IPS-18a (cell line): ENCODE data around the gene LATS2.

ENCODE experiments used
- H3K27ac ChIP-seq: one replicate; pipeline ENCODE4 v1.5.1; 2013; ENCODE audit warnings: low read length
- H3K27me3 ChIP-seq: one replicate; pipeline ENCODE4 v1.6.1; 2013; ENCODE audit warnings: mild to moderate bottlenecking, low read length; ENCODE audit not compliant: control insufficient read depth, insufficient read depth
- H3K36me3 ChIP-seq: one replicate; pipeline ENCODE4 v1.6.1; 2013; ENCODE audit warnings: low read depth, low read length; ENCODE audit not compliant: control insufficient read depth
- H3K4me1 ChIP-seq: one replicate; pipeline ENCODE4 v1.6.1; 2013; ENCODE audit warnings: low read depth, low read length; ENCODE audit not compliant: control insufficient read depth
- H3K4me3 ChIP-seq: one replicate; pipeline ENCODE4 v1.5.1; 2013; ENCODE audit warnings: low read length
- H3K9ac ChIP-seq: one replicate; pipeline ENCODE4 v1.6.1; 2013; ENCODE audit warnings: mild to moderate bottlenecking, low read length, moderate library complexity
- H3K9me3 ChIP-seq: one replicate; pipeline ENCODE4 v1.6.1; 2013; ENCODE audit warnings: low read depth, low read length; ENCODE audit not compliant: control insufficient read depth

Gene LATS2

GRCh38 chr13:21040120-21040826 is 21.1 kb downstream of the LATS2 start:
- Histone ChIP-seq H3K36me3 (peaks cover 32% of the 10 kb centered on the region), H3K27ac (no peak overlapping the region), H3K9ac (no peak overlapping the region), H3K9me3 (no peaks in the 10 kb centered on the region), H3K4me1 (peaks cover 9% of the 10 kb centered on the region), H3K27me3 (no peaks in the 10 kb centered on the region), H3K4me3 (no peak overlapping the region)

- peaks cover 22% of the 10 kb centered on the region for H3K36me3 ChIP-seq
- no peak overlapping the region for H3K4me3 ChIP-seq
- no peak overlapping the region for H3K27ac ChIP-seq
- peaks cover 16% of the 10 kb centered on the region for H3K4me1 ChIP-seq
- no peaks in the 10 kb centered on the region for H3K27me3 ChIP-seq
- no peak overlapping the region for H3K9ac ChIP-seq
- H3K9me3 ChIP-seq: no peaks in the 10 kb centered on the region
Measured at GRCh38 chr13:21039097-21039800, 22.1 kb downstream of the LATS2 start.

- H3K4me1 ChIP-seq: peaks cover 16% of the 10 kb centered on the region
- no peak overlapping the region for H3K4me3 ChIP-seq
- no peaks in the 10 kb centered on the region for H3K9me3 ChIP-seq
- no peak overlapping the region for H3K27ac ChIP-seq
- no peak overlapping the region for H3K9ac ChIP-seq
- H3K36me3 ChIP-seq: peaks cover 9% of the 10 kb centered on the region
- H3K27me3 ChIP-seq: no peaks in the 10 kb centered on the region
Measured at GRCh38 chr13:21037656-21038055, 23.7 kb downstream of the LATS2 start.

- Histone ChIP-seq H3K27ac (no peak overlapping the region), H3K4me3 (no peak overlapping the region), H3K27me3 (no peaks in the 10 kb centered on the region), H3K9ac (no peak overlapping the region), H3K9me3 (no peaks in the 10 kb centered on the region), H3K4me1 (peaks cover 16% of the 10 kb centered on the region), H3K36me3 (no peaks in the 10 kb centered on the region)
Measured at GRCh38 chr13:21035498-21035897, 25.9 kb downstream of the LATS2 start.

GRCh38 chr13:21034603-21035191 is 26.7 kb downstream of the LATS2 start:
- Histone ChIP-seq H3K9me3 (no peaks in the 10 kb centered on the region), H3K27me3 (no peaks in the 10 kb centered on the region), H3K27ac (no peak overlapping the region), H3K9ac (no peak overlapping the region), H3K4me1 (peaks cover 15% of the 10 kb centered on the region), H3K36me3 (no peaks in the 10 kb centered on the region), H3K4me3 (no peak overlapping the region)

- no peaks in the 10 kb centered on the region for H3K9me3 ChIP-seq
- H3K27me3 ChIP-seq: no peaks in the 10 kb centered on the region
- H3K9ac ChIP-seq: no peak overlapping the region
- H3K4me1 ChIP-seq: peaks cover 8% of the 10 kb centered on the region
- no peak overlapping the region for H3K27ac ChIP-seq
- H3K36me3 ChIP-seq: no peaks in the 10 kb centered on the region
- no peak overlapping the region for H3K4me3 ChIP-seq
Measured at GRCh38 chr13:21033856-21034602, 27.4 kb downstream of the LATS2 start.

GRCh38 chr13:21033212-21033840 is 28.1 kb downstream of the LATS2 start:
- Histone ChIP-seq H3K27me3 (no peaks in the 10 kb centered on the region), H3K27ac (no peak overlapping the region), H3K9ac (no peak overlapping the region), H3K36me3 (no peaks in the 10 kb centered on the region), H3K9me3 (no peaks in the 10 kb centered on the region), H3K4me3 (no peak overlapping the region), H3K4me1 (peaks cover 7% of the 10 kb centered on the region)

- Histone ChIP-seq H3K4me1 (peaks cover 7% of the 10 kb centered on the region), H3K27ac (no peak overlapping the region), H3K27me3 (no peaks in the 10 kb centered on the region), H3K36me3 (no peaks in the 10 kb centered on the region), H3K9ac (no peak overlapping the region), H3K4me3 (no peak overlapping the region), H3K9me3 (no peaks in the 10 kb centered on the region)
Measured at GRCh38 chr13:21032656-21033055, 28.7 kb downstream of the LATS2 start.

- H3K27ac ChIP-seq: no peak overlapping the region
- H3K27me3 ChIP-seq: no peaks in the 10 kb centered on the region
- no peaks in the 10 kb centered on the region for H3K36me3 ChIP-seq
- H3K9ac ChIP-seq: no peak overlapping the region
- no peaks in the 10 kb centered on the region for H3K9me3 ChIP-seq
- H3K4me1 ChIP-seq: peaks cover 7% of the 10 kb centered on the region
- no peak overlapping the region for H3K4me3 ChIP-seq
Measured at GRCh38 chr13:21031594-21032275, 29.7 kb downstream of the LATS2 start.

GRCh38 chr13:21025539-21025938 is 35.8 kb downstream of the LATS2 start:
- Histone ChIP-seq H3K4me1 (no peaks in the 10 kb centered on the region), H3K4me3 (no peak overlapping the region), H3K36me3 (no peaks in the 10 kb centered on the region), H3K27me3 (no peaks in the 10 kb centered on the region), H3K27ac (no peak overlapping the region), H3K9me3 (no peaks in the 10 kb centered on the region), H3K9ac (no peak overlapping the region)
